HEK293T (cell line): ENCODE measurements around the gene ALKAL2.

ENCODE experiments used
- BHLHE40 ChIP-seq: fragments of 450-650 bp; IDR thresholded peaks from 2 replicates; pipeline ENCODE4 v1.6.1; 2016; ENCODE audit warnings: mild to moderate bottlenecking, moderate library complexity, borderline replicate concordance
- FOXM1 ChIP-seq: fragments of 450-650 bp; IDR thresholded peaks from 2 replicates; pipeline ENCODE4 v1.6.1; 2017; ENCODE audit warnings: mild to moderate bottlenecking, borderline replicate concordance
- NFRKB ChIP-seq: fragments of 450-650 bp; IDR thresholded peaks from 2 replicates; pipeline ENCODE4 v1.6.1; 2016; ENCODE audit warnings: mild to moderate bottlenecking, moderate library complexity
- SUZ12 ChIP-seq: fragments of 450-650 bp; IDR thresholded peaks from 2 replicates; pipeline ENCODE4 v1.6.1; 2016; ENCODE audit warnings: mild to moderate bottlenecking

DNA sequence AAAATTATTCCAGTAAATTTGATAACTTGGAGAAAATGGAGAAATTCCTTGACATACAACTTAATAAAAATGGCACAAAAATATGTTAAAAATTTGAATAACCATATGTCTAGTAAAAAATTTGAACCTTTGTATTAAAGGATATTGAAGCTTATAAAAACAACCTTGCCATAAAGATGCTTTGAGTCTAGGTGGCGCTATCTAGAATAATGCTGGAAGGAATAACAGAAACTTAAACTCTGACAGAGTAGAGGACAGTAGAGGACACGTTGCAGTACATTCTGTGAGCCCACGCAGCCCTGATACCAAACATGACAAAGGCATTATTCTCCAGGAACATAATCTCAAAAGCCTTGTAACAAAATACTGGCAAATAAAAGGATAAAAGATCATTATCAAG, 44.7 kb upstream of the ALKAL2 start:
- no peak for TF ChIP-seq BHLHE40
- TF ChIP-seq NFRKB, result no peak
- TF ChIP-seq FOXM1, result no peak
- no peak for TF ChIP-seq SUZ12
